Liver (tissue), 9 donors: Measurements from ENCODE around the gene RAVER1. TPM values are rescaled to one million over a fixed set of nuclear protein-coding genes. Genes with fewer than 3 reads are reported as not detected.

Experiments
- DNase-seq: peaks from one replicate; pipeline ENCODE4 v3.0.0-alpha.2; 2017; ENCODE audit warnings: low spot score
- H3K27ac ChIP-seq, 2 donors: one replicate each; pipeline ENCODE4 v1.7.0; 2013; ENCODE audit warnings: inconsistent platforms in 2 of 2, low read length in 2 of 2, control low read depth in 1 of 2, low read depth in 1 of 2, mild to moderate bottlenecking in 1 of 2
- H3K27me3 ChIP-seq, 4 donors: one replicate each; pipeline versions ENCODE4 v1.6.1 to v1.7.0; 2013; ENCODE audit warnings: low read length in 3 of 4, inconsistent platforms in 1 of 4, mild to moderate bottlenecking in 1 of 4, moderate library complexity in 1 of 4; ENCODE audit not compliant: control insufficient read depth in 4 of 4, insufficient read depth in 4 of 4
- H3K36me3 ChIP-seq, 4 donors: one replicate each; pipeline versions ENCODE4 v1.6.1 to v1.7.0; 2013; ENCODE audit warnings: low read length in 3 of 4, mild to moderate bottlenecking in 3 of 4, low read depth in 1 of 4, moderate library complexity in 1 of 4; ENCODE audit not compliant: control insufficient read depth in 4 of 4, insufficient read depth in 3 of 4
- H3K4me1 ChIP-seq, 4 donors: one replicate each; pipeline versions ENCODE4 v1.6.1 to v1.7.0; 2013; ENCODE audit warnings: low read length in 3 of 4, mild to moderate bottlenecking in 3 of 4, moderate library complexity in 1 of 4; ENCODE audit not compliant: control insufficient read depth in 4 of 4, insufficient read depth in 4 of 4
- H3K4me3 ChIP-seq, 3 donors: one replicate each; pipeline versions ENCODE4 v1.6.1 to v1.7.0; 2013; ENCODE audit warnings: low read length in 3 of 3, control low read depth in 1 of 3, low read depth in 1 of 3, mild to moderate bottlenecking in 1 of 3
- H3K9ac ChIP-seq, 2 donors: one replicate each; pipeline ENCODE4 v1.7.0; 2013; ENCODE audit warnings: low read length in 2 of 2, mild to moderate bottlenecking in 2 of 2, moderate library complexity in 2 of 2, control low read depth in 1 of 2, low read depth in 1 of 2
- H3K9me3 ChIP-seq, 4 donors: one replicate each; pipeline versions ENCODE4 v1.6.1 to v1.7.0; 2013; ENCODE audit warnings: low read length in 3 of 4; ENCODE audit not compliant: control insufficient read depth in 4 of 4
- EGR1 ChIP-seq, 2 donors: IDR thresholded peaks; 2 replicates each; pipeline ENCODE4 v1.6.1; 2016 to 2018; ENCODE audit warnings: antibody characterized with exemption in 2 of 2, low read depth in 2 of 2
- FOXA2 ChIP-seq: IDR thresholded peaks from 2 replicates; pipeline ENCODE4 v1.6.1; 2016; ENCODE audit warnings: antibody characterized with exemption
- GABPA ChIP-seq, 2 donors: IDR thresholded peaks in 1 of 2; conservative IDR thresholded peaks in 1 of 2; 2 replicates each; pipeline ENCODE4 v1.6.1; 2016; ENCODE audit warnings: antibody characterized with exemption in 2 of 2, mild to moderate bottlenecking in 1 of 2, moderate library complexity in 1 of 2
- HNF4A ChIP-seq, 2 donors: conservative IDR thresholded peaks; 2 replicates each; pipeline ENCODE4 v1.6.1; 2016; ENCODE audit warnings: antibody characterized with exemption in 2 of 2, mild to moderate bottlenecking in 2 of 2
- JUND ChIP-seq, 2 donors: IDR thresholded peaks; 2 replicates each; pipeline ENCODE4 v1.6.1; 2016; ENCODE audit warnings: antibody characterized with exemption in 2 of 2
- NR2F2 ChIP-seq: IDR thresholded peaks from 2 replicates; pipeline ENCODE4 v1.6.1; 2016; ENCODE audit warnings: antibody characterized with exemption
- RAD21 ChIP-seq, 2 donors: IDR thresholded peaks; 2 replicates each; pipeline ENCODE4 v1.6.1; 2016; ENCODE audit warnings: antibody characterized with exemption in 2 of 2, mild to moderate bottlenecking in 2 of 2
- YY1 ChIP-seq: IDR thresholded peaks from 2 replicates; pipeline ENCODE4 v1.6.1; 2016; ENCODE audit warnings: antibody characterized with exemption, mild to moderate bottlenecking
- WGBS: extraction: QIAGEN DNeasy Blood & Tissue Kit; methylation state at CpG from one replicate; pipeline ENCODE4 v1.1.7; 2013; 5-methylcytosine and 5-hydroxymethylcytosine counted together
- polyA plus RNA-seq, 2 donors: library from polyadenylated mRNA; stranded (reverse) in 1 of 2; unstranded in 1 of 2; fragments of 200-250 nt in 1 of 2; fragments of >200 nt in 1 of 2; fragmentation: Nextera tagmentation in 1 of 2; extraction: Ambion mirVana in 1 of 2; gene quantifications; one replicate each; pipeline versions ENCODE4 v1.2.1 to v1.2.3, GENCODE V29; 2013 to 2015
- total RNA-seq, 2 donors: library from RNA; depleted of rRNA; stranded (reverse); fragments of >200 nt; gene quantifications; one replicate each; pipeline ENCODE4 v1.2.3, GENCODE V29; 2014
- TF ChIP-seq, protein P1 (sequence below): IDR thresholded peaks from 2 replicates; pipeline ENCODE4 v1.6.1; 2016; ENCODE audit warnings: antibody characterized with exemption
- TF ChIP-seq, protein P2 (sequence below): fragments of 150-350 bp; IDR thresholded peaks from 2 replicates; pipeline ENCODE4 v1.5.1; 2017; ENCODE audit warnings: improper control_type of control experiment, low read depth, low read length; ENCODE audit not compliant: missing input control
- TF ChIP-seq, protein P3 (sequence below): IDR thresholded peaks from 2 replicates; pipeline ENCODE4 v1.6.1; 2016; ENCODE audit warnings: antibody characterized with exemption
- TF ChIP-seq, protein P4 (sequence below): IDR thresholded peaks from 2 replicates; pipeline ENCODE4 v1.6.1; 2016; ENCODE audit warnings: antibody characterized with exemption
- TF ChIP-seq, protein P5 (sequence below): IDR thresholded peaks from 2 replicates; pipeline ENCODE4 v1.6.1; 2016; ENCODE audit warnings: antibody characterized with exemption, mild to moderate bottlenecking
- donor health status: healthy.
- donor health status: healthy.
- donor health status: healthy.
- donor health status: healthy.
- donor health status: healthy.

Gene RAVER1
- total and polyA plus RNA-seq, 4 donors, result 2.1 to 13.6 (median 6.2) TPM

DNA sequence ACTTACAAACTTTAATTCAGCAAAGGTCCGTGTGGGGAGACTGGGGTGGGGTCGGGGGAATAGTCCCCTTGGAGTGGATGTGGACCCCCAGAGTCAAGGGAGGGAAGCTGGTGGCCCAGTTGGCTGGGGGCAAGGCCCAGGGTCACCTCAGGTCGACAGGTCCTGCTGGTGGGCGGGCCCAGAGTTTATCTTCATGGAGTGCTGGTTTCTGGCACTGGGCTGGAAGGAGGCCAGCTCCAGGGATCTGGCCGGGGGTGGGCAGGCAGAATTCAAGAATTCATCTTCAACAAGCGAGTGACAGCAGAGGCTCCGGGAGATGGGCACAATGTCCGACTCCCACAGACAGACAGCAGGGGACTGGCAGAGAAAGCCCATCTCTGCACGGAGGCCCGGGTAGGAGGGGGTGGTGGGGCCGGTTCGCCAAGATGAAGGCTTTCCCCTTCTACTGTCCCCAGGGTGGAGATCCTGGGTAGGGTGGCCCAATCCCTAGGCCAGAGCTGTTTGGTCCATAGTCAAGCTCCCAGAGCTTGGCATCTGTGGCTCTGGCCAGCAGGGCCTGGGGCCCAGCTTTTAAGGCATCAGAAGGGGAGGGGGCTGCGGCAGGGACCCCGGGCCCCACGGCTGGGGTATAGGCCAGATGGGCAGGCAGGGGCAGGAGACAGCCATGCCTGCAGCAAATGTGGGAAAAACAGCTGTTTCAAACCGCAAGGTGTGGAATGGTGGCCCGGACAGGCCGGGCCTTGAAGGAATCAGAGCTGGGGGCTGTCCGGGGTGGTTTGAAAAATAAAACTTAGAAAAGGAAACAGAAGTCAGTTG lies 16.9 kb downstream of the RAVER1 start:
- Histone ChIP-seq H3K9ac (no peak overlapping the region), H3K4me1 (peaks cover 3 to 17% (median 9%) of the 10 kb centered on the region in 4 donors), H3K4me3 (no peak overlapping the region), H3K27me3 (no peaks in the 10 kb centered on the region), H3K36me3 (peaks cover 13 to 34% (median 18%) of the 10 kb centered on the region in 4 donors), H3K27ac (no peak overlapping the region), H3K9me3 (no peaks in the 10 kb centered on the region)
- TF ChIP-seq, protein P1, sequence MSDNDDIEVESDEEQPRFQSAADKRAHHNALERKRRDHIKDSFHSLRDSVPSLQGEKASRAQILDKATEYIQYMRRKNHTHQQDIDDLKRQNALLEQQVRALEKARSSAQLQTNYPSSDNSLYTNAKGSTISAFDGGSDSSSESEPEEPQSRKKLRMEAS, result no peak
- no peak for TF ChIP-seq RAD21 (IDR thresholded peaks at IDR 0.05)
- no peak for TF ChIP-seq FOXA2
- TF ChIP-seq, protein P2, sequence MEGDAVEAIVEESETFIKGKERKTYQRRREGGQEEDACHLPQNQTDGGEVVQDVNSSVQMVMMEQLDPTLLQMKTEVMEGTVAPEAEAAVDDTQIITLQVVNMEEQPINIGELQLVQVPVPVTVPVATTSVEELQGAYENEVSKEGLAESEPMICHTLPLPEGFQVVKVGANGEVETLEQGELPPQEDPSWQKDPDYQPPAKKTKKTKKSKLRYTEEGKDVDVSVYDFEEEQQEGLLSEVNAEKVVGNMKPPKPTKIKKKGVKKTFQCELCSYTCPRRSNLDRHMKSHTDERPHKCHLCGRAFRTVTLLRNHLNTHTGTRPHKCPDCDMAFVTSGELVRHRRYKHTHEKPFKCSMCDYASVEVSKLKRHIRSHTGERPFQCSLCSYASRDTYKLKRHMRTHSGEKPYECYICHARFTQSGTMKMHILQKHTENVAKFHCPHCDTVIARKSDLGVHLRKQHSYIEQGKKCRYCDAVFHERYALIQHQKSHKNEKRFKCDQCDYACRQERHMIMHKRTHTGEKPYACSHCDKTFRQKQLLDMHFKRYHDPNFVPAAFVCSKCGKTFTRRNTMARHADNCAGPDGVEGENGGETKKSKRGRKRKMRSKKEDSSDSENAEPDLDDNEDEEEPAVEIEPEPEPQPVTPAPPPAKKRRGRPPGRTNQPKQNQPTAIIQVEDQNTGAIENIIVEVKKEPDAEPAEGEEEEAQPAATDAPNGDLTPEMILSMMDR, result no peak
- TF ChIP-seq, protein P3, sequence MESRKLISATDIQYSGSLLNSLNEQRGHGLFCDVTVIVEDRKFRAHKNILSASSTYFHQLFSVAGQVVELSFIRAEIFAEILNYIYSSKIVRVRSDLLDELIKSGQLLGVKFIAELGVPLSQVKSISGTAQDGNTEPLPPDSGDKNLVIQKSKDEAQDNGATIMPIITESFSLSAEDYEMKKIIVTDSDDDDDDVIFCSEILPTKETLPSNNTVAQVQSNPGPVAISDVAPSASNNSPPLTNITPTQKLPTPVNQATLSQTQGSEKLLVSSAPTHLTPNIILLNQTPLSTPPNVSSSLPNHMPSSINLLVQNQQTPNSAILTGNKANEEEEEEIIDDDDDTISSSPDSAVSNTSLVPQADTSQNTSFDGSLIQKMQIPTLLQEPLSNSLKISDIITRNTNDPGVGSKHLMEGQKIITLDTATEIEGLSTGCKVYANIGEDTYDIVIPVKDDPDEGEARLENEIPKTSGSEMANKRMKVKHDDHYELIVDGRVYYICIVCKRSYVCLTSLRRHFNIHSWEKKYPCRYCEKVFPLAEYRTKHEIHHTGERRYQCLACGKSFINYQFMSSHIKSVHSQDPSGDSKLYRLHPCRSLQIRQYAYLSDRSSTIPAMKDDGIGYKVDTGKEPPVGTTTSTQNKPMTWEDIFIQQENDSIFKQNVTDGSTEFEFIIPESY, result no peak
- WGBS, result 77% methylated on average over 19 of the region's 19 CpGs
- DNase-seq, result peak; percentile 76

DNA sequence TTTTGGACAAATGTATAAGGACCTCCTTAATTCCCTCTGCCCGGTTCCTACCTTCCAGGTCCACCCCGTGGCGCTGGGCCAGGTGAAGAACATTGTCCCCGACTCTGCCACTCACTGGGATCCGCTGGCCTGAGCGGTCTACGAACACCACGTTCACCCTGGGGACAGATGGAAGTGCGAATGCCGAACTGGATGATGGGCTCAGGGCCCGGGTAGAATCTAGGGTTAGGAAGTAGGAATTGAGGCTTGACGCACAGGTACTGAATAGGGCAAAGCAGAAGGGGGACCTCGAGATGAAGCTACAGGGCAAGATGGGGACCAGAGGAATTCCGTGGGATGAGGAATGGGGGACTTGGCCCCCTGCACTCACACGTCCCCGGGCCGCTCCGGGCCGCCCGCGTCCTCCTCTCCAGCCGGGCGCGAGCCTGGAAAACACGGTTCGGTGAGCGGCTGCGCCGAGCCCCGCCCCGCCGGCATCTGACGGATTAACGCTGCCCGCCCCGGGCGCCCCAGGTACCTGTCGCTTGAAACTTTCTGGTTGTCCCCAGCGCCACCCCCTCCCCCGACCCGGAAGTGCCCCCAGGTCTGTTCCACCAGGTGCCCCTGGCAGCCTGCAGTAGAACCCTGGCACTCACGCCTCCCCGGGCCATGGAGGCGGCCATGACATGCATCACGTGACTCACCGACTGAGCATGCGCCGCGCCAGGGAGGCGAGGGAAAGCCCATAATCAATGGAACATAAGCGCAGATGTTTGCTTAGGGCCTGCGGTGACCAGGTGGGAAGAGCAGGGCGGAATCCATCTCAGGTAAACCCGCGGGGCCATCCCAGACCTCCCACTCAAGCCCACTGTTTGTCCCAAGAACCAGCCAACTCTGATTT lies 17.8 kb downstream of the RAVER1 start, which contains the start of gene FDX2:
TSS of gene FDX2 (minus strand) at position 681 of the 880 bp plus-strand sequence. CDS start at position 662, 19 bp downstream.
- Histone ChIP-seq H3K9ac (peak within 1 kb of the TSS; percentile 33 to 81), H3K4me3 (peak within 1 kb of the TSS; percentile 60 to 88 (median 73)), H3K27ac (no peak within 1 kb of the TSS), H3K27me3 (no peaks in the 10 kb centered on the region), H3K36me3 (peaks cover 11 to 30% (median 14%) of the 10 kb centered on the region in 4 donors), H3K9me3 (no peaks in the 10 kb centered on the region), H3K4me1 (peaks cover 3 to 17% (median 9%) of the 10 kb centered on the region in 4 donors)
- no peak for TF ChIP-seq JUND (IDR thresholded peaks at IDR 0.05)
- TF ChIP-seq, protein P4, sequence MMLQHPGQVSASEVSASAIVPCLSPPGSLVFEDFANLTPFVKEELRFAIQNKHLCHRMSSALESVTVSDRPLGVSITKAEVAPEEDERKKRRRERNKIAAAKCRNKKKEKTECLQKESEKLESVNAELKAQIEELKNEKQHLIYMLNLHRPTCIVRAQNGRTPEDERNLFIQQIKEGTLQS, result no peak
- no peak for TF ChIP-seq NR2F2
- TF ChIP-seq, protein P5, sequence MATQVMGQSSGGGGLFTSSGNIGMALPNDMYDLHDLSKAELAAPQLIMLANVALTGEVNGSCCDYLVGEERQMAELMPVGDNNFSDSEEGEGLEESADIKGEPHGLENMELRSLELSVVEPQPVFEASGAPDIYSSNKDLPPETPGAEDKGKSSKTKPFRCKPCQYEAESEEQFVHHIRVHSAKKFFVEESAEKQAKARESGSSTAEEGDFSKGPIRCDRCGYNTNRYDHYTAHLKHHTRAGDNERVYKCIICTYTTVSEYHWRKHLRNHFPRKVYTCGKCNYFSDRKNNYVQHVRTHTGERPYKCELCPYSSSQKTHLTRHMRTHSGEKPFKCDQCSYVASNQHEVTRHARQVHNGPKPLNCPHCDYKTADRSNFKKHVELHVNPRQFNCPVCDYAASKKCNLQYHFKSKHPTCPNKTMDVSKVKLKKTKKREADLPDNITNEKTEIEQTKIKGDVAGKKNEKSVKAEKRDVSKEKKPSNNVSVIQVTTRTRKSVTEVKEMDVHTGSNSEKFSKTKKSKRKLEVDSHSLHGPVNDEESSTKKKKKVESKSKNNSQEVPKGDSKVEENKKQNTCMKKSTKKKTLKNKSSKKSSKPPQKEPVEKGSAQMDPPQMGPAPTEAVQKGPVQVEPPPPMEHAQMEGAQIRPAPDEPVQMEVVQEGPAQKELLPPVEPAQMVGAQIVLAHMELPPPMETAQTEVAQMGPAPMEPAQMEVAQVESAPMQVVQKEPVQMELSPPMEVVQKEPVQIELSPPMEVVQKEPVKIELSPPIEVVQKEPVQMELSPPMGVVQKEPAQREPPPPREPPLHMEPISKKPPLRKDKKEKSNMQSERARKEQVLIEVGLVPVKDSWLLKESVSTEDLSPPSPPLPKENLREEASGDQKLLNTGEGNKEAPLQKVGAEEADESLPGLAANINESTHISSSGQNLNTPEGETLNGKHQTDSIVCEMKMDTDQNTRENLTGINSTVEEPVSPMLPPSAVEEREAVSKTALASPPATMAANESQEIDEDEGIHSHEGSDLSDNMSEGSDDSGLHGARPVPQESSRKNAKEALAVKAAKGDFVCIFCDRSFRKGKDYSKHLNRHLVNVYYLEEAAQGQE, result no peak
- TF ChIP-seq GABPA (IDR thresholded peaks at IDR 0.05 in 1 of 2, conservative IDR thresholded peaks at IDR 0.05 in 1 of 2), result peak in 1 of 2 donors; percentile 65
- no peak for TF ChIP-seq EGR1 (IDR thresholded peaks at IDR 0.05; ENCODE audit: low read depth in 2 of 2)
- TF ChIP-seq, protein P1, result no peak
- peak; percentile 98 for TF ChIP-seq YY1
- TF ChIP-seq HNF4A (conservative IDR thresholded peaks at IDR 0.05), result no peak
- WGBS, result 1% methylated on average over 55 of the region's 55 CpGs
- DNase-seq, result peak; percentile 91
